Measurements from ENCODE around the gene CCDC61.

The CCDC61 gene

GRCh38 chr19:46036744-46037128 is 41.5 kb downstream of the CCDC61 start:
- DNase-seq: no peak

GRCh38 chr19:46040125-46040524 is 44.9 kb downstream of the CCDC61 start:
- no peak for DNase-seq

- DNase-seq: no peak
Observed at GRCh38 chr19:46040952-46041500, 45.8 kb downstream of the CCDC61 start, which contains the start of gene IGFL4. Gene IGFL4 (minus strand): TSS chr19:46041002. CDS start chr19:46040962, 40 bp downstream.

DNA sequence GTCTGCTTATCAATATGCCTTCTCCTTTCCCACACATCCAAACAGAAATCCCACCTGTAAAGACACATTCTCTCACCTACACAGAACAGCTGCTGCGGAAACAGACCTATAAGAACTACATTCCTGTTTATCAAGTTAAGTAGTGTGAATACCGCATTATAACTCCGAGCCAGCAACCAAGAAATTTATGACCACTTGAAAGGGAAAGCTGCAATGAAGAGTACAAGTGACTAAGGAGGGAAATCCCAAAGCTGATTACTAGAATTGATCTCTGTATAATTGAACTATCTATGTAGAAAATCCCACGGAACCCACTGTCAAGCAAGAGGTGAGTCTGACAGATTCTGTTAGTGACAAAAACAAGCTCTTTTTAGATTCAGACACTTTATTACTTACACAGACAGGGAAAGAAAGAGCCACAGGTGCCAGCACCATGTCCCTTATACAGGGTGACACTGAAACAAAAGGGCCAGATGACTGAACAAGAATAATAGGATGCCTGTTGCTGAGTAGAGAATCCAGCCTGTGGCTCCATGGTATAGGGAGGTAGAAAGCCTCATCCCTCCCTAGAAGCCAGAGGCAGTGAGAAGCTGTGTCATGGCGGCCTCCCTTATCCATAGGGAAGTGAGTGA is 47.1 kb downstream of the CCDC61 start:
- no peak for DNase-seq

GRCh38 chr19:46043519-46043918 is 48.3 kb downstream of the CCDC61 start:
- DNase-seq: no peak

DNA sequence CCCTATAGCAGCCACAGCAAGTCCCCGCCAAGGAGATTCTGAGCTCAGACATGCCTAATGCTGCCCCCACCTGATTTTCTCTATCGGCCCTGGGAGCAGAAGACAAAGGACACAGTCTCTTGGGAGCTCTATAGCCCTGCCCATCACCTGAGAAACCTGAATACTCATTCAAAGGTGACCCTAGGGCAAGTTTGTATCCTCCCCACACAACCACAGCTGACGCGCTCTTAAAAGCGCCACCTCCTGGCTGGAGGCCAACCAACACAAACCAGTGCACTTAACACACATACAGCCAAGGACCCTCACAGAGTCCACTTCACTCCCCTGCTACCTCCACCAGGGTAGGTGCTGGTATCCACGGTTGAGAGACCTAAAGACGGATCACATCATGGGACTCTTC is 54.3 kb downstream of the CCDC61 start:
- DNase-seq: no peak

GRCh38 chr19:46052896-46053295 is 57.6 kb downstream of the CCDC61 start:
- no peak for DNase-seq

GRCh38 chr19:46056536-46056935 is 61.3 kb downstream of the CCDC61 start:
- DNase-seq: no peak

GRCh38 chr19:46058778-46059177 is 63.5 kb downstream of the CCDC61 start:
- DNase-seq: no peak

DNA sequence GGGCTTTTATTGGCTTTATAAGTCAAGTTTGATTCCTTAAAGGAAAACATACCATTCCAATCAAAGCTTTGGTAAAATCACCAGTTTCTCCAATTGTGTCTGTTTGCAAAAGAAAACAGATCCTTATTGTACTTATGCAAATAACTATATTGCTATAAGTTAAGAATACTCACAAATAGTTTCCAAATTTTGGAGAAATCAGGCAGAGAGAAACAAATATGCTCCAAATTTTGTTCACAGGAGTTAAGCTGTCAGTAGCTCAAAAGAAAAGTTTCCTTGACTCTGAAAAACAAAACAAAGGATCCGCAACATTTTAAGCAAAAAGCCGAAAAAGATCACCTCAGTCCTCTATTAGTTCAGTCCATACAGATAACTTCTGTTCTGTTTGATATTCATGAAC is 64.7 kb downstream of the CCDC61 start:
- DNase-seq: no peak

DNA sequence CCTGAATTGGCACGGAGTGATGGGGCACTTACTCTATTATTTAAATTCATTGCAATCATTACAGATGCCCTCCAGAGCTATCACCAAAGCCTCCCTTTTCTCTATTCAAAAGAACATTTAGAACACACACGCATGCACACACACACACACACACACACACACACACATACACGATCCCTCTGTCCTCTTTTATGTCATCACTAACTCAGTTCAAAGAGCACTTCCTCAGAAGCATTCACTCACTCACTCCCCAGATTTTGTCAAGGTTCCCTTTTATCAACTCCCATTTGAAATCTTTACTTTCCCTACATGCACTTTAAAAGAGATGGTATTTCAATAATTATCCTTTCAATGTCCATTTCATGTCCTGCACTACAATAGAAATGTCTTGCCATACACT is 67.9 kb downstream of the CCDC61 start:
- no peak for DNase-seq

DNA sequence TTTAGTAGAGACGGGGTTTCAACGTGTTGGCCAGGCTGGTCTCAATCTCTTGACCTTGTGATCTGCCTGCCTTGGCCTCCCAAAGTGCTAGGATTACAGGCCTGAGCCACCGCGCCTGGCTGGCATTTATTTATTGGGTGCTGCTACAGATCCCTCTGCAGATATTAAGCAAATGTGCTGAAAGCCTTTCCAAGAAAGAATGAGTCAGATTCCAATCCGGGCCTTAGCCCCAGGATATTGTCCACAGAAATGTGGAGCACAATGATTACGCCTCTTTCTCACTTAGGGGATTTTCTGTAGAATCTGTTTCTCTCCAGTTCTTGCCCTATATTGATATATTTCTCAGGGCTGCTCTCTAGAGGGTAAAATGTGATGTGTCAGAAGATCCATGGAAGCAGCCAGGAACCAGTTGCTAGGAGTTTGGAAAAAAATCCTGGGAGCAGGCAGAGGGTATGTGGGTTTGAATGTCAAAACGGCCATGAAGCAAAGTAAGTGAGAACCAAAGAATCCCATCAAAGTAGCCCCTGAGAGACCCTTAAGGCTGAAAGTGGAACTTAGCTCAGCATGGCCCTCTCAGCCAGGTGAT is 70.3 kb downstream of the CCDC61 start:
- no peak for DNase-seq

- DNase-seq: no peak
Observed at GRCh38 chr19:46066471-46066870, 71.2 kb downstream of the CCDC61 start.

DNA sequence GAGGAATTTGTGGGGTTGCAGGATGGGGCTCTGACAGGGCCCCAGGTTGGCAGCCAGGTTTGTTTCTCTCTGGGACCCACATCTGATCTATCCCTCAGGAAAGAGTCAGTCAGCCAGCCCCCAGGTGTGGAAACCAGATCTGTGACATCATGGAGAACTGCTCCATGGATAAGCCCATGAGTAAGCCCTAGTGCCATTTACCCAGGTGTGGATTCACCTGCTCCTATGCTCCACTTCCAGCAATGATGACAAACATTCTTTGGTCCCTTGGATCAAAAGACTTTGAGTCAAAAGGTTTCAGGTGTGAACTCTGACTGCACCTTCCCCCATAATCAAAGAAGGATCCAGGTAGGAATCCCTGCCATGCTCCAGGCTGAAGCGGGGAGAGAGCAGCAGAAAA is 72.4 kb downstream of the CCDC61 start:
- DNase-seq: no peak

Measured in hypothalamus (tissue), 51 donors.